DOHH2 (cell line): Measurements from ENCODE around the gene SCNN1B.

Experiments used
- H3F3A ChIP-seq: fragments of 200-600 bp; sonication (generic), shearing (Covaris generic); 2 replicates; pipeline ENCODE4 v1.6.0; 2016; ENCODE audit warnings: antibody characterized with exemption, mild to moderate bottlenecking; ENCODE audit not compliant: control insufficient read depth, insufficient read depth
- H3K27ac ChIP-seq: fragments of 200-600 bp; sonication (generic); 2 replicates; pipeline ENCODE4 v1.5.1; 2014; ENCODE audit warnings: low read depth, mild to moderate bottlenecking, low read length, moderate library complexity
- H3K27me3 ChIP-seq: fragments of 200-600 bp; sonication (generic); 2 replicates; pipeline ENCODE4 v1.6.1; 2014; ENCODE audit warnings: mild to moderate bottlenecking, low read length, mixed read lengths; ENCODE audit not compliant: control insufficient read depth
- H3K36me3 ChIP-seq: fragments of 200-600 bp; sonication (generic); 2 replicates; pipeline ENCODE4 v1.6.1; 2014; ENCODE audit warnings: mild to moderate bottlenecking, low read length, moderate library complexity, mixed read lengths; ENCODE audit not compliant: control insufficient read depth
- H3K4me1 ChIP-seq: fragments of 200-600 bp; sonication (generic); 2 replicates; pipeline ENCODE4 v1.6.1; 2014; ENCODE audit warnings: mild to moderate bottlenecking, low read length, mixed read lengths; ENCODE audit not compliant: control insufficient read depth
- H3K4me2 ChIP-seq: fragments of 200-600 bp; sonication (generic); 2 replicates; pipeline ENCODE4 v1.6.0; 2014; ENCODE audit warnings: mild to moderate bottlenecking, low read length, moderate library complexity
- H3K4me3 ChIP-seq: fragments of 200-600 bp; sonication (generic); 2 replicates; pipeline ENCODE4 v1.5.1; 2014; ENCODE audit warnings: mild to moderate bottlenecking, low read length, mixed read lengths
- H3K79me2 ChIP-seq: fragments of 200-600 bp; sonication (generic); 2 replicates; pipeline ENCODE4 v1.6.1; 2014; ENCODE audit warnings: mild to moderate bottlenecking, low read length, mixed read lengths; ENCODE audit not compliant: control insufficient read depth
- H3K9me2 ChIP-seq: fragments of 200-600 bp; sonication (generic); replicated peaks from 2 replicates; pipeline ENCODE4 v1.6.1; 2014; ENCODE audit warnings: mild to moderate bottlenecking, low read length, mixed read lengths; ENCODE audit not compliant: control insufficient read depth
- H3K9me3 ChIP-seq: fragments of 200-600 bp; sonication (generic); 2 replicates; pipeline ENCODE4 v1.6.1; 2014; ENCODE audit warnings: antibody characterized with exemption, low read length, mixed read lengths; ENCODE audit not compliant: control insufficient read depth, insufficient read depth
- H4K20me1 ChIP-seq: fragments of 200-600 bp; sonication (generic); 2 replicates; pipeline ENCODE4 v1.6.0; 2014; ENCODE audit warnings: low read depth, mild to moderate bottlenecking, antibody characterized with exemption, low read length, moderate library complexity; ENCODE audit not compliant: control insufficient read depth, insufficient read depth
- EZH2phosphoT487 ChIP-seq: fragments of 200-600 bp; sonication (generic); IDR thresholded peaks from 2 replicates; pipeline ENCODE4 v1.6.1; 2017; ENCODE audit warnings: borderline replicate concordance, mild to moderate bottlenecking, antibody characterized with exemption, low read length, moderate library complexity, mixed read lengths
- TF ChIP-seq, protein P1 (sequence below): fragments of 200-600 bp; sonication (generic); IDR thresholded peaks from one replicate; pipeline ENCODE4 v1.5.1; 2014; ENCODE audit warnings: antibody characterized with exemption, mild to moderate bottlenecking, low read depth, low read length; ENCODE audit not compliant: poor library complexity, severe bottlenecking

SCNN1B gene

DNA sequence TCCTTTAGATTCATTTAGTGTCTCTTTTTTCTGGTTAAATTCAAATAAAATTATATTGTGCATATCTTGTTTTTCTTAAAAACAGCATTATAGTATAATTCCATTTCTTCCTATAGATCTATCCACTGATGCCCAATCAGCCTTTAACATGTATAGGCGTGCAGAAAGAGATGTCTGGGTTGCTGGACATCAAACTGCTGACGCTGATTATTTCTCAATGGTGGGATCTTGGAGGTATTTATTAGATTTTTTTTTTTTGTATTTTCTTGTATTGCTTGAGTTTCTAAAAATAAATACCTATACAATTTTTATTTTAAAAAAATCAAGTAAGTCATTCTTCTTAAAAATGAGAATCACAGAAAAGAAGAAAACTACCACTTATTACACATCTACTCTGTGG, 100.0 kb downstream of the SCNN1B start:
- Histone ChIP-seq H3K4me1 (peaks cover 8% of the 10 kb centered on the region), H3K79me2 (no peaks in the 10 kb centered on the region), H3K36me3 (peaks cover 8% of the 10 kb centered on the region; the same call in 1 of the 2 replicates), H3K4me2 (no peak overlapping the region), H3K9me3 (no peaks in the 10 kb centered on the region), H3K27me3 (no peaks in the 10 kb centered on the region), H3K4me3 (no peak overlapping the region), H4K20me1 (no peaks in the 10 kb centered on the region), H3K27ac (no peak overlapping the region), H3K9me2 (no peaks in the 10 kb centered on the region), H3F3A (no peaks in the 10 kb centered on the region)
- TF ChIP-seq, protein P1, sequence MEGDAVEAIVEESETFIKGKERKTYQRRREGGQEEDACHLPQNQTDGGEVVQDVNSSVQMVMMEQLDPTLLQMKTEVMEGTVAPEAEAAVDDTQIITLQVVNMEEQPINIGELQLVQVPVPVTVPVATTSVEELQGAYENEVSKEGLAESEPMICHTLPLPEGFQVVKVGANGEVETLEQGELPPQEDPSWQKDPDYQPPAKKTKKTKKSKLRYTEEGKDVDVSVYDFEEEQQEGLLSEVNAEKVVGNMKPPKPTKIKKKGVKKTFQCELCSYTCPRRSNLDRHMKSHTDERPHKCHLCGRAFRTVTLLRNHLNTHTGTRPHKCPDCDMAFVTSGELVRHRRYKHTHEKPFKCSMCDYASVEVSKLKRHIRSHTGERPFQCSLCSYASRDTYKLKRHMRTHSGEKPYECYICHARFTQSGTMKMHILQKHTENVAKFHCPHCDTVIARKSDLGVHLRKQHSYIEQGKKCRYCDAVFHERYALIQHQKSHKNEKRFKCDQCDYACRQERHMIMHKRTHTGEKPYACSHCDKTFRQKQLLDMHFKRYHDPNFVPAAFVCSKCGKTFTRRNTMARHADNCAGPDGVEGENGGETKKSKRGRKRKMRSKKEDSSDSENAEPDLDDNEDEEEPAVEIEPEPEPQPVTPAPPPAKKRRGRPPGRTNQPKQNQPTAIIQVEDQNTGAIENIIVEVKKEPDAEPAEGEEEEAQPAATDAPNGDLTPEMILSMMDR = no peak
- no peak for TF ChIP-seq EZH2phosphoT487

DNA sequence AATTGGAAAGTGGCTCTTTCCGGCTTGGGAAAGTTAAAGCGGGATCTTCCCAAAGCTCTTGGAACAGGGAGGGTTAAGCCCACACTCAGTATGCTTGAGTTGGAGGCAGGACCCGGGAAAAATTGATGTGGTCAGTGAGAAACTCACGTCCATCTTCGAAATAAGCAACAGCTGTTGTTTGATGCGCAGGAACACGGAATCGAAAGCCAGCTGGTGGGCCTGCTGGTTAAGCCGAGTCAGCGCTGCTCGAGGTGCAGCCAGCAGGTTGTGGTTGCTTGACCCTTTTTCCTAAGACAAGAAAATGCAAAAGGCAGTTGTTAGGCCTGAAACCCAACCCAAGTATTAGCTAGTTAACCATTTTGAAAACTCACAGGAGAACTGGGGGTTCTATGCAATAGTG, 101.4 kb downstream of the SCNN1B start:
- Histone ChIP-seq H3K4me3 (no peak overlapping the region), H3K4me2 (no peak overlapping the region), H3K79me2 (no peaks in the 10 kb centered on the region), H3K9me3 (no peaks in the 10 kb centered on the region), H3K27ac (no peak overlapping the region), H4K20me1 (no peaks in the 10 kb centered on the region), H3K36me3 (peaks cover 8% of the 10 kb centered on the region; the same call in 1 of the 2 replicates), H3K27me3 (no peaks in the 10 kb centered on the region), H3K4me1 (no peaks in the 10 kb centered on the region), H3K9me2 (no peaks in the 10 kb centered on the region), H3F3A (no peaks in the 10 kb centered on the region)
- no peak for TF ChIP-seq EZH2phosphoT487
- TF ChIP-seq, protein P1 = no peak

DNA sequence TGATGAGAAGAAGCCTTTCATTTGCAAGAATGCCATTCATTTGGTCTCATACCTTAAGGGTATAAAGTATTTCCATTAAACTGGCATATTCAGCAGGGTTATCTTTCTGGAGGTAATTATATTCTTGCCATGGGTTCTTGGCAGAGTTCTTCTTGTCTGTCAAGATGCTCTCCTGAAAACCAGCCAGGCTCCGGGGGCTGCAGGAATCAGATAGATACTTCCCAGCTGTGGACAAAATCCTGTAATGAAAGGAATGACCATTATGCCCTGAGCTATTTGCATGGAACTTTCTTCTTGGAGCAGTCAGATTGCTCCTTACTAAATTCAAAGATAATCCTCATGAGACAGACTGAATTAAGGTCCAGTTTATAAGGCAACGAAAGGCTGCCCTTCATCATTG, 103.9 kb downstream of the SCNN1B start:
- H3K4me2 ChIP-seq = no peak overlapping the region
- H3K4me1 ChIP-seq = no peaks in the 10 kb centered on the region
- H3K36me3 ChIP-seq = peaks cover 4% of the 10 kb centered on the region; the same call in 1 of the 2 replicates

More for the DNA sequence above, 103.9 kb downstream of the SCNN1B start:
- TF ChIP-seq EZH2phosphoT487 = no peak
- TF ChIP-seq, protein P1 = no peak
- Histone ChIP-seq H3K27ac (no peak overlapping the region), H3K9me3 (no peaks in the 10 kb centered on the region), H3K4me3 (no peak overlapping the region), H3K79me2 (no peaks in the 10 kb centered on the region), H3K27me3 (no peaks in the 10 kb centered on the region), H3K9me2 (no peaks in the 10 kb centered on the region), H3F3A (no peaks in the 10 kb centered on the region), H4K20me1 (no peaks in the 10 kb centered on the region)
